Thoracic aorta (tissue), 2 donors: ENCODE measurements around the gene SUPT16H. TPM values are rescaled to one million over a fixed set of nuclear protein-coding genes. Genes with fewer than 3 reads are reported as not detected.

Source experiments
- ATAC-seq: fragments of 150-250 bp; one replicate; pipeline ENCODE4 v1.8.0; 2017; ENCODE audit warnings: low read depth; ENCODE audit not compliant: insufficient number of reproducible peaks, low FRiP score
- DNase-seq: peaks from one replicate; pipeline ENCODE4 v3.0.0-alpha.2; 2020; ENCODE audit warnings: low spot score
- H3K27ac ChIP-seq, 2 donors: fragments of 200-600 bp; sonication (generic); 1 replicate in 1 of 2; 2 replicates in 1 of 2; pipeline ENCODE4 v1.5.1; 2016; ENCODE audit warnings: mild to moderate bottlenecking in 2 of 2, moderate library complexity in 2 of 2
- H3K27me3 ChIP-seq: fragments of 200-600 bp; sonication (generic); replicated peaks from 2 replicates; pipeline ENCODE4 v1.6.0; 2016; ENCODE audit warnings: mild to moderate bottlenecking; ENCODE audit not compliant: insufficient read depth
- H3K36me3 ChIP-seq: fragments of 200-600 bp; sonication (generic); one replicate; pipeline ENCODE4 v1.5.1; 2016
- H3K4me1 ChIP-seq, 2 donors: fragments of 200-600 bp; sonication (generic); 1 replicate in 1 of 2; 2 replicates in 1 of 2; pipeline versions ENCODE4 v1.5.1 to v1.6.0; 2016; ENCODE audit warnings: low read depth in 2 of 2, mild to moderate bottlenecking in 1 of 2; ENCODE audit not compliant: control insufficient read depth in 1 of 2
- H3K4me3 ChIP-seq: fragments of 200-600 bp; sonication (generic); 2 replicates; pipeline ENCODE4 v1.5.1; 2016; ENCODE audit warnings: mild to moderate bottlenecking
- H3K9me3 ChIP-seq: fragments of 200-600 bp; sonication (generic); 2 replicates; pipeline ENCODE4 v1.5.1; 2016
- CTCF ChIP-seq: fragments of 200-600 bp; sonication (generic); IDR thresholded peaks from one replicate; pipeline ENCODE4 v1.5.1; 2019; ENCODE audit warnings: antibody characterized with exemption
- total RNA-seq, 2 donors: library from RNA; depleted of rRNA; stranded (reverse); fragments of >200 nt; gene quantifications; one replicate each; pipeline versions ENCODE4 v1.1.0 to v1.2.3, GENCODE V29; 2016

SUPT16H gene
- total RNA-seq, 2 donors from 2014 or later: 48.1 to 87.3 TPM

DNA sequence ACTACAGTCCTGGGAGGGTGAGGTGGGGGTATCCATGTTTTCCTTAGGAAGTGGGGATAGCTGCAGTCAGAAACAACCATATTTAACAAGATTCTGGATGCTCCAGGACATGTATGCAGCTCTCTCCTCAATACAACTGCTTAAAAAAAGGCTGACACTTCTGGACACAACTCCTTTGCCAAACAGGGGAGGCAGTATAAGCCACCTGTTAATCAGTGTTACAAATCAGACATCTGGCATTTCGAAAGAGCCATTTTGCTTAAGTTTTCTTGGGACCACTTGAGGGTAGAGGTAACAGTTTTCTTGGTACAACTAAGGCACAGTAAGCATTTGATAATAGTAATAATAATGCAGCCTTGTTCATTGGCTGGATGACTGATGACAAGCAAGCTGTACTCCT, 56.8 kb downstream of the SUPT16H start:
- Histone ChIP-seq H3K9me3 (no peaks in the 10 kb centered on the region), H3K4me1 (no peaks in the 10 kb centered on the region), H3K27ac (no peak overlapping the region), H3K4me3 (no peak overlapping the region), H3K36me3 (no peaks in the 10 kb centered on the region), H3K27me3 (no peaks in the 10 kb centered on the region)
- TF ChIP-seq CTCF: no peak
- no peak for ATAC-seq
- DNase-seq: no peak

DNA sequence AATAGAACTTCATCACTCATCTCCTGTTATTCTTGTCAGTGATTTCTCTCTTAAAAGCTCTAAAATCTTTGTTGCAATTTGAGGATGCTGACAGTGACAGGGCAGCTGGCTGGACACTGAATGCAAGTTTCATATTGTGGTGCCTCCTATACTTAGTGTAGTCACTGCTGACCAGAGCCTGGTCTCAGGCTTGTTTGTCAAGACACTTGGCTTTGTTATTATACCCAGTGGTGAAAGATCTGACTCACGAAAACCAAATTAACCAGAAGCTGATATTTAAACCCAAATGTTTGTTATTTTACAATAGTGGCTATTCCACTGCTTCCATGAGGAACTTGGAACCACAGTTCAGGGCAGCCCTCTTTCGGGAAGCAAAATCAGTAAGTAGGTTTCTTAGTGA, 61.1 kb downstream of the SUPT16H start:
- Histone ChIP-seq H3K27ac (no peak overlapping the region), H3K4me1 (no peaks in the 10 kb centered on the region), H3K27me3 (no peaks in the 10 kb centered on the region), H3K36me3 (no peaks in the 10 kb centered on the region), H3K4me3 (no peak overlapping the region), H3K9me3 (no peaks in the 10 kb centered on the region)
- no peak for ATAC-seq
- TF ChIP-seq CTCF: no peak
- DNase-seq: no peak

DNA sequence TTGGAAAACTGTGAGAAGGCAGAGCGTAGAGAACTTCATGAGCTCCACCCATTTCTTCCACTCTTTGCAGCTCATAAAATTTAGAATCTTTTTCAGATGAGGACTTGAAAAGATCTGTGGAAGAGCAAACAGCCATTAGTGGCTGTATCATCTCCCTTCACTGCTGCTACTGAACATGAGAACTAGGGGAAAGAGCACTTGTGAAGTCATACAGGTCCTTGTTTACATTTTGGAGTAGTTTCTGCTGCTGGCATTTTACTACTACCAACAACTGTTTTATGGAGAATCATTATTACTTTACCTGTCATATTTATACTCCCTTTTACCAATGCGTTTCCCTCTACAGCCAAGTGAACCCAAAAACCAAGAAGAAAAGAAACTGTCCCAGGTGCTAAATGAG, 62.9 kb downstream of the SUPT16H start:
- Histone ChIP-seq H3K4me1 (no peaks in the 10 kb centered on the region), H3K9me3 (no peaks in the 10 kb centered on the region), H3K27ac (no peak overlapping the region), H3K27me3 (no peaks in the 10 kb centered on the region), H3K4me3 (no peak overlapping the region), H3K36me3 (no peaks in the 10 kb centered on the region)
- TF ChIP-seq CTCF: no peak
- DNase-seq: no peak
- no peak for ATAC-seq

DNA sequence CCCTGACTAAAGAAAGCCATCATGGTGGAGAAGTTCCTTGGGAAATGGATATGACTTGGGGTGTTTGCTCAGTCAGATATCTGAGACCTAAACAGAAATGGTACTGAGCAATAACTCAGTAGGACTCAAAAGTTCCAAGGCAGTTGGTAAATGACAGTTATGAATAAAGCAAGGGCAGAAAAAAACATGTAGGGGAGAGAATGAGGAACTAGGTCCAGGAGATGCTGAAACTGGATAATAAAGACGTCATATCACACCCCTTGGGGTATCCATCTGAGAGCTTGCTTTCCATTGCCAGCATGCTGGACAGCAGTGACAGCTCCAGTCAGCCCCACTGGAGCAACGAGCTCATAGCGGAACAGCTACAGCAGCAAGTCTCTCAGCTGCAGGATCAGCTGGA, 66.4 kb downstream of the SUPT16H start:
- Histone ChIP-seq H3K4me1 (no peaks in the 10 kb centered on the region), H3K27me3 (no peaks in the 10 kb centered on the region), H3K9me3 (no peaks in the 10 kb centered on the region), H3K4me3 (no peak overlapping the region), H3K36me3 (no peaks in the 10 kb centered on the region), H3K27ac (no peak overlapping the region)
- no peak for TF ChIP-seq CTCF
- ATAC-seq (no peak), DNase-seq (no peak)

GRCh38 chr14:21313512-21313911, 70.3 kb downstream of the SUPT16H start:
- H3K4me1 ChIP-seq: peaks cover 0 to under 1% of the 10 kb centered on the region in 2 donors
- DNase-seq (no peak), ATAC-seq (no peak)
- H3K36me3 ChIP-seq: no peaks in the 10 kb centered on the region
- TF ChIP-seq CTCF: no peak
- no peak overlapping the region for H3K27ac ChIP-seq
- H3K27me3 ChIP-seq: no peaks in the 10 kb centered on the region
- no peaks in the 10 kb centered on the region for H3K9me3 ChIP-seq
- H3K4me3 ChIP-seq: no peak overlapping the region
